Measurements from ENCODE around the gene SLCO2B1. TPM values are rescaled to one million over a fixed set of nuclear protein-coding genes. Genes with fewer than 3 reads are reported as not detected.

SLCO2B1 gene
- total RNA-seq, 1 donor from 2014 or later: 403 TPM

- H3K4me1 ChIP-seq: peaks cover 2 to 4% of the 10 kb centered on the region in 2 donors
- TF ChIP-seq CTCF (IDR thresholded peaks at IDR 0.05): no peak
- H3K9me3 ChIP-seq: no peaks in the 10 kb centered on the region
- no peak overlapping the region for H3K27ac ChIP-seq
- peak in 1 of 2 donors; percentile 44 for DNase-seq (ENCODE audit: low spot score in 2 of 2)
- peaks cover 5% of the 10 kb centered on the region for H3K27me3 ChIP-seq
- no peak overlapping the region for H3K4me3 ChIP-seq
- intact Hi-C loops (cut with DNase I): no loop called here
- H3K36me3 ChIP-seq: no peaks in the 10 kb centered on the region
Observed at GRCh38 chr11:75242722-75243600, 92.1 kb downstream of the SLCO2B1 start.

GRCh38 chr11:75244052-75244814, 93.3 kb downstream of the SLCO2B1 start:
- no peak for TF ChIP-seq CTCF (IDR thresholded peaks at IDR 0.05)
- Histone ChIP-seq H3K27ac (no peak overlapping the region), H3K27me3 (peaks cover 5% of the 10 kb centered on the region), H3K4me3 (no peak overlapping the region), H3K4me1 (peaks cover 2 to 4% of the 10 kb centered on the region in 2 donors), H3K9me3 (no peaks in the 10 kb centered on the region), H3K36me3 (no peaks in the 10 kb centered on the region)
- peak in 1 of 2 donors; percentile 50 for DNase-seq (ENCODE audit: low spot score in 2 of 2)
- intact Hi-C loops (cut with DNase I): no loop called here

- intact Hi-C loops (cut with DNase I): no loop called here
- no peak overlapping the region for H3K27ac ChIP-seq
- H3K36me3 ChIP-seq: no peaks in the 10 kb centered on the region
- DNase-seq (ENCODE audit: low spot score in 2 of 2): peak in 1 of 2 donors; percentile 35
- peaks cover 2 to 4% of the 10 kb centered on the region in 2 donors for H3K4me1 ChIP-seq
- no peak overlapping the region for H3K4me3 ChIP-seq
- no peak for TF ChIP-seq CTCF (IDR thresholded peaks at IDR 0.05)
- H3K27me3 ChIP-seq: peaks cover 5% of the 10 kb centered on the region
- H3K9me3 ChIP-seq: no peaks in the 10 kb centered on the region
Observed at GRCh38 chr11:75245356-75246005, 94.6 kb downstream of the SLCO2B1 start.

- no peak for TF ChIP-seq CTCF (IDR thresholded peaks at IDR 0.05)
- Histone ChIP-seq H3K36me3 (no peaks in the 10 kb centered on the region), H3K27me3 (peaks cover 5% of the 10 kb centered on the region), H3K27ac (no peak overlapping the region), H3K4me1 (no peaks in the 10 kb centered on the region), H3K4me3 (no peak overlapping the region), H3K9me3 (no peaks in the 10 kb centered on the region)
- intact Hi-C loops (cut with DNase I): no loop called here
- DNase-seq (ENCODE audit: low spot score in 2 of 2): no peak
Observed at GRCh38 chr11:75246006-75246670, 95.2 kb downstream of the SLCO2B1 start.

GRCh38 chr11:75246671-75247350, 95.9 kb downstream of the SLCO2B1 start:
- no peak overlapping the region for H3K4me3 ChIP-seq
- H3K27me3 ChIP-seq: peaks cover 5% of the 10 kb centered on the region
- no peak for TF ChIP-seq CTCF (IDR thresholded peaks at IDR 0.05)
- DNase-seq (ENCODE audit: low spot score in 2 of 2): no peak
- no peaks in the 10 kb centered on the region for H3K36me3 ChIP-seq
- no peaks in the 10 kb centered on the region for H3K9me3 ChIP-seq
- no peaks in the 10 kb centered on the region for H3K4me1 ChIP-seq
- H3K27ac ChIP-seq: no peak overlapping the region
- intact Hi-C loops (cut with DNase I): no loop called here
